ENCODE measurements around the gene PTPRM.

- TF ChIP-seq POLR2AphosphoS5 (IDR thresholded peaks at IDR 0.05; ENCODE audit: low read depth, low read length) (no peak), CTCF (IDR thresholded peaks at IDR 0.05) (no peak), REST (IDR thresholded peaks at IDR 0.05; ENCODE audit: insufficient read depth in 1 of 2, low read depth in 2 of 2, low read length in 1 of 2) (no peak), SIN3A (IDR thresholded peaks at IDR 0.05; ENCODE audit: borderline replicate concordance, insufficient read depth, low read depth, low read length) (no peak)
Observed at GRCh38 chr18:8106603-8107002, 539.5 kb downstream of the PTPRM start.

Measured in Panc1 (cell line).